Measurements from ENCODE around the gene FTH1. TPM values are rescaled to one million over a fixed set of nuclear protein-coding genes. Genes with fewer than 3 reads are reported as not detected.
"Not testable (repeated sequence)": the region's sequence is repeated elsewhere in the genome, so short reads cannot be mapped to it uniquely, and the experiment has no call there.

The FTH1 gene
- total RNA-seq, 2 donors from 2014 or later, result 2,265 to 2,787 TPM

- Histone ChIP-seq H3K4me1 (peaks cover 0 to 77% of the 10 kb centered on the region in 2 donors), H3K27ac (peak overlapping the region; percentile 99 to 100), H3K36me3 (peaks cover 45% of the 10 kb centered on the region), H3K4me3 (peak overlapping the region; percentile 92 to 95), H3K9me3 (no peaks in the 10 kb centered on the region), H3K27me3 (no peaks in the 10 kb centered on the region)
- TF ChIP-seq CTCF (IDR thresholded peaks at IDR 0.05), result no peak
- DNase-seq (ENCODE audit: low spot score), result no peak
Observed at GRCh38 chr11:61966734-61967115, 709 bp downstream of the FTH1 start.

- Histone ChIP-seq H3K27ac (peak overlapping the region; percentile 99 to 100), H3K4me1 (peaks cover 0 to 72% of the 10 kb centered on the region in 2 donors), H3K36me3 (peaks cover 45% of the 10 kb centered on the region), H3K4me3 (peak overlapping the region; percentile 92 to 95)
- not testable (repeated sequence) for H3K27me3 ChIP-seq, H3K9me3 ChIP-seq
- peak; percentile 67 for DNase-seq (ENCODE audit: low spot score)
Observed at GRCh38 chr11:61964666-61965271, 2.7 kb downstream of the FTH1 start.

GRCh38 chr11:61964058-61964665 lies 3.3 kb downstream of the FTH1 start:
- peak overlapping the region; percentile 92 to 95 for H3K4me3 ChIP-seq
- peaks cover 45% of the 10 kb centered on the region for H3K36me3 ChIP-seq

GRCh38 chr11:61963282-61964057 lies 4.0 kb downstream of the FTH1 start:
- no peaks in the 10 kb centered on the region for H3K9me3 ChIP-seq
- H3K4me1 ChIP-seq, result peaks cover 0 to 59% of the 10 kb centered on the region in 2 donors
- no peaks in the 10 kb centered on the region for H3K27me3 ChIP-seq
- H3K27ac ChIP-seq, result peak overlapping the region; percentile 99 to 100
- no peak for TF ChIP-seq CTCF (IDR thresholded peaks at IDR 0.05)
- peaks cover 45% of the 10 kb centered on the region for H3K36me3 ChIP-seq
- peak; percentile 66 for DNase-seq (ENCODE audit: low spot score)
- peak overlapping the region in 1 of 2 donors; percentile 92 for H3K4me3 ChIP-seq

More at GRCh38 chr11:61964058-61964665, 3.3 kb downstream of the FTH1 start:
- no peaks in the 10 kb centered on the region for H3K27me3 ChIP-seq
- TF ChIP-seq CTCF (IDR thresholded peaks at IDR 0.05), result no peak
- peaks cover 0 to 66% of the 10 kb centered on the region in 2 donors for H3K4me1 ChIP-seq
- DNase-seq (ENCODE audit: low spot score), result no peak
- peak overlapping the region; percentile 99 to 100 for H3K27ac ChIP-seq
- H3K9me3 ChIP-seq, result no peaks in the 10 kb centered on the region

GRCh38 chr11:61963016-61963281 lies 4.5 kb downstream of the FTH1 start:
- TF ChIP-seq CTCF (IDR thresholded peaks at IDR 0.05), result no peak
- Histone ChIP-seq H3K4me1 (peaks cover 0 to 54% of the 10 kb centered on the region in 2 donors), H3K27me3 (no peaks in the 10 kb centered on the region), H3K36me3 (peaks cover 45% of the 10 kb centered on the region), H3K9me3 (no peaks in the 10 kb centered on the region), H3K4me3 (no peak overlapping the region), H3K27ac (peak overlapping the region; percentile 99 to 100)
- DNase-seq (ENCODE audit: low spot score), result peak; percentile 73
